Small intestine (tissue), 7 donors: ENCODE results near the gene AUTS2. TPM values are rescaled to one million over a fixed set of nuclear protein-coding genes. Genes with fewer than 3 reads are reported as not detected.
A peak's percentile ranks its signal among the peaks of the same experiment; 100 is the strongest.

Experiments used
- DNase-seq, 2 donors: peaks; one replicate each; pipeline versions ENCODE4 v3.0.0 to v3.0.0-alpha.2; 2013
- FAIRE-seq: peaks from 2 replicates; lab custom pipeline; 2012; peaks lifted over from hg19 to GRCh38; lab: Jason Lieb, UNC
- H3K27ac ChIP-seq, 3 donors: one replicate each; pipeline ENCODE4 v1.5.1; 2013; ENCODE audit warnings: low read length in 2 of 3, mild to moderate bottlenecking in 2 of 3, control low read depth in 1 of 3, inconsistent platforms in 1 of 3, low read depth in 1 of 3, moderate library complexity in 1 of 3
- H3K27me3 ChIP-seq, 3 donors: one replicate each; pipeline ENCODE4 v1.6.1; 2013; ENCODE audit warnings: low read length in 3 of 3, inconsistent platforms in 1 of 3; ENCODE audit not compliant: control insufficient read depth in 3 of 3, insufficient read depth in 3 of 3
- H3K36me3 ChIP-seq, 3 donors: one replicate each; pipeline ENCODE4 v1.6.1; 2013; ENCODE audit warnings: low read length in 3 of 3, inconsistent platforms in 1 of 3, low read depth in 1 of 3, mild to moderate bottlenecking in 1 of 3, moderate library complexity in 1 of 3; ENCODE audit not compliant: control insufficient read depth in 3 of 3, insufficient read depth in 2 of 3
- H3K4me1 ChIP-seq, 3 donors: one replicate each; pipeline ENCODE4 v1.6.1; 2013; ENCODE audit warnings: low read length in 2 of 3, inconsistent platforms in 1 of 3, low read depth in 1 of 3, mild to moderate bottlenecking in 1 of 3, moderate library complexity in 1 of 3; ENCODE audit not compliant: control insufficient read depth in 3 of 3, insufficient read depth in 2 of 3
- H3K4me3 ChIP-seq, 3 donors: one replicate each; pipeline ENCODE4 v1.5.1; 2013; ENCODE audit warnings: low read length in 3 of 3, control low read depth in 1 of 3, inconsistent platforms in 1 of 3, low read depth in 1 of 3, mild to moderate bottlenecking in 1 of 3, moderate library complexity in 1 of 3
- H3K9me3 ChIP-seq, 2 donors: one replicate each; pipeline ENCODE4 v1.6.1; 2013; ENCODE audit warnings: low read depth in 1 of 2, low read length in 1 of 2; ENCODE audit not compliant: control insufficient read depth in 2 of 2, insufficient read depth in 1 of 2
- WGBS, 3 donors: extraction: QIAGEN DNeasy Blood & Tissue Kit; methylation state at CpG; one replicate each; pipeline ENCODE4 v1.1.7; 2013; 5-methylcytosine and 5-hydroxymethylcytosine counted together
- polyA plus RNA-seq, 4 donors: library from polyadenylated mRNA; stranded (reverse) in 3 of 4; unstranded in 1 of 4; fragments of 200-250 nt in 3 of 4; fragments of 120-200 nt in 1 of 4; gene quantifications; one replicate each; pipeline versions ENCODE4 v1.2.1 to v1.2.3, GENCODE V29; 2013
- donor health status: healthy with polysubstance abuse.
- donor health status: control.
- donor health status: control.
- donor health status: Bipolar disorder and iron deficiency.
- donor health status: healthy.

AUTS2 gene
- polyA plus RNA-seq, 4 donors: 4.9 to 43.5 (median 13.6) TPM

DNA sequence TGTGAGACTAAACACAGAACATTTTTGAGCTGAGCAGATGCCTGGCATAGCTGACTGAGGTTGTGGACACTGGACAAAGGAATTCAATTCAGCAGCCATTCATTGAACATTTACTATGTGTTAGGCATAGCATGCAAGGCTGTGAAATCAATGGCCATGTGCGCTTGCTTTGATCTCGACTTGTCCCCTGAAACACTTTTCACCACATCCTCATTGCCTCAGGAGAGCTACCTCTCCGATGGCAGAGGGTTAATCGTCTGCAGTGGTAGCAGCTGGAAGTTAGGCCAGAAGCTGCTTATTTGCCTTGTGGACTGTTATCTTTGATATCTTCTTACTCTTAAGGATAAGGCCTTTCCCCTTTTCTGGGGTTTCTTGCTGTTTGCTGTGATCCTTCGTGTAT, 297.8 kb downstream of the AUTS2 start:
- WGBS, 3 donors: 81 to 90% (median 88%) methylated on average over 5 of the region's 5 CpGs
- no peak overlapping the region for H3K27ac ChIP-seq
- peaks cover 0 to 3% (median 2%) of the 10 kb centered on the region in 3 donors for H3K4me1 ChIP-seq
- no peaks in the 10 kb centered on the region for H3K9me3 ChIP-seq
- peaks cover 0 to 2% (median 0%) of the 10 kb centered on the region in 3 donors for H3K27me3 ChIP-seq
- DNase-seq (no peak), FAIRE-seq (no peak)
- H3K4me3 ChIP-seq: no peak overlapping the region
- H3K36me3 ChIP-seq: peaks cover 0 to 3% (median 0%) of the 10 kb centered on the region in 3 donors

DNA sequence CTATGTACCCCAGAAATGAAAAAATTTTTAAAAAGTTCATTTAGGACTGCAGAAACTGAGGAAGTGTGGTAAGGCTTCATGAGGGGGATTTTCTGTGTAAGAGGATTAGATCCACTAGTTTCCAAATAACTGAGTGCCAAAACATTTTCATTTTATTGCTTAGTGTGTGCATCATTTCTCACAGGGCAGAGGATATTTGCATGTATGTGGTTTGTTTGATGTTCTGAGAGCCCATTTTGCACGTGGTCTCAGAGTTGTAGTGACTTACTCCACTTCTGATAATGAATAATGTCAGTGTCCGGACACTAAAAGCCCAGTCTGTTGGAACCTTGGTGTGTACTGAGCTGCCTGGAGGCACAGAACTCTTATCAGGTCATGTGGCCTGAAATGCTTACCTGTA, 299.9 kb downstream of the AUTS2 start:
- no peak for FAIRE-seq
- H3K4me1 ChIP-seq: peaks cover 0 to 3% (median 2%) of the 10 kb centered on the region in 3 donors
- no peaks in the 10 kb centered on the region for H3K9me3 ChIP-seq
- H3K27ac ChIP-seq: no peak overlapping the region
- no peak overlapping the region for H3K4me3 ChIP-seq
- no peak for DNase-seq
- 46 to 53% (median 48%) methylated on average over 2 of the region's 2 CpGs for WGBS, 3 donors
- H3K27me3 ChIP-seq: peaks cover 0 to 2% (median 0%) of the 10 kb centered on the region in 3 donors
- H3K36me3 ChIP-seq: peaks cover 0 to 3% (median 0%) of the 10 kb centered on the region in 3 donors

DNA sequence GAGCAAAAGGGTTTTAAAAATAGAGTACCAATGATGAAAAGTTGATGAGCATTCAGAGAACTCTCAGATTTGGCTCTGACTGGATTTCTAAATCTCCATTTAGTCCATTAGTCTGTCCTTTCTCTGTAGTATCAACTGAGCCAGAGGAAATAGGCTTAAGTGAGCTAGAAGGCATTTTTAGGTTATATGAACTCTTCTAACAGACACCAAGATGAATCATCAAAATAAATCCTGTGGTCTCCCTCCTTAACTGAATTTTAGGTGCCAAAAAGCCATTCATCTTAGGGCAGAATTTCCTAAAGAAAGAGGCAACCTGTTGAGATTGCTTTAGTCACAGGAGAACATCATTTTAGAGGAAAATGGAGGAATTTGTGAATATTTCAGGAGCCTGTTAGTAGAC, 305.1 kb downstream of the AUTS2 start:
- no peak overlapping the region for H3K4me3 ChIP-seq
- peaks cover 0 to 3% (median 0%) of the 10 kb centered on the region in 3 donors for H3K36me3 ChIP-seq
- no peak for DNase-seq
- H3K27ac ChIP-seq: no peak overlapping the region
- H3K9me3 ChIP-seq: no peaks in the 10 kb centered on the region
- peaks cover 4 to 13% (median 5%) of the 10 kb centered on the region in 3 donors for H3K4me1 ChIP-seq
- no peak for FAIRE-seq
- no peaks in the 10 kb centered on the region for H3K27me3 ChIP-seq

DNA sequence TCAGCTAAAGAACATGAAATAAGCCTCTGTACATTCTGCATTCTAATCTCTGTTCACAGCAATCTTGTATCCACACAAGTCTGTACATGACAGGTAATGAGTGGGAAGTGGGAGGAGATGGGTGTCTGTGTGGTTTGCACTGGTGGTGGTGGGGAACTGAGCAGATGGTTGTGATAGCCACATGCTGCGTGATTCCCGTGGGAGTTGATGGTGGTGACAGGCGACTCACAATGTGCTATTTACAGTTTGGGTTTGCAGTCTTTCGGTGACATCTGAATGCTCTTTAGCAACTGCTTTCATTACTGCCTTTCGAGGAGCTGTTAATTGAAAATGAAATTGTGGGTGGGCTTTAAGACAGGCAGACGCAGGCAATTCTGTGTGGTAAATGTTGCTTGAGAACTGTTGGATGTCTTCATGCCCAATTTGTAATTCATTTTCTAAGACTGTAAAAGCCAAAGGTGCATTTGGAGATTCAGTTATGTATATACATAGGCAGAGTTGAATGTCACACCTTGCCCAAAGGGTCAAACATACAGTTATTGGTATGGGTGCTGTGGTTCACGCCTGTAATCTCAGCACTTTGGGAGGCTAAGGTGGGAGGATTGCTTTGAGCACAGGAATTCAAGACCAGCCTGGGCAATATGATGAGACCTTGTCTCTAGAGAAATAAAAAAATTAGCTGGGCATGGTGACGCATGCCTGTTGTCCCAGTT, 308.2 kb downstream of the AUTS2 start:
- DNase-seq: no peak
- no peak for FAIRE-seq
- H3K27me3 ChIP-seq: no peaks in the 10 kb centered on the region
- 75 to 91% (median 77%) methylated on average over 8 of the region's 8 CpGs for WGBS, 3 donors
- H3K27ac ChIP-seq: no peak overlapping the region
- H3K9me3 ChIP-seq: peaks cover 0 to 6% of the 10 kb centered on the region in 2 donors
- H3K4me3 ChIP-seq: no peak overlapping the region
- peaks cover 3 to 15% (median 5%) of the 10 kb centered on the region in 3 donors for H3K4me1 ChIP-seq
- H3K36me3 ChIP-seq: peaks cover 0 to 4% (median 0%) of the 10 kb centered on the region in 3 donors

DNA sequence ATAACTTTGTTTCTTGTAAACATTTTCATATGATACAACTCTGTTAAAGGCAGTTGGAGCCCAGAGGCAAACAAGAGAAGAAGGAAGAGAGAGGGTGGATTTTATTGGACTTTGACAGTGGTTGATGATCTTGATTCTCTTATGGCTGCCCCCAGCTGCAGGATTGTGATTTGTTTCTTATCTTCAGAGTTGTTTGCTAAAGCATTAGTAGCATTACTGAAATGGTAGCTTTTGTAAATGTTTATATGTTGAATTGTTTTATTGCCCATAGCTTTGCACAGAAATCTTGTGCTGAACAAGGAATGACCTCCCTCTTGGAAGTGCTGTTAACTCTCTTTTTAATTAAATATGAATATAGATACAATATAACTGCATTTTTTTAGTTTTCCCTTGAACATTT, 309.4 kb downstream of the AUTS2 start:
- FAIRE-seq (no peak), DNase-seq (peak; percentile 77 to 80)
- Histone ChIP-seq H3K4me3 (no peak overlapping the region), H3K27me3 (no peaks in the 10 kb centered on the region), H3K36me3 (peaks cover 0 to 9% (median 0%) of the 10 kb centered on the region in 3 donors), H3K9me3 (peaks cover 3 to 14% of the 10 kb centered on the region in 2 donors), H3K4me1 (peaks cover 3 to 15% (median 5%) of the 10 kb centered on the region in 3 donors), H3K27ac (peak overlapping the region in 1 of 3 donors; percentile 45)

DNA sequence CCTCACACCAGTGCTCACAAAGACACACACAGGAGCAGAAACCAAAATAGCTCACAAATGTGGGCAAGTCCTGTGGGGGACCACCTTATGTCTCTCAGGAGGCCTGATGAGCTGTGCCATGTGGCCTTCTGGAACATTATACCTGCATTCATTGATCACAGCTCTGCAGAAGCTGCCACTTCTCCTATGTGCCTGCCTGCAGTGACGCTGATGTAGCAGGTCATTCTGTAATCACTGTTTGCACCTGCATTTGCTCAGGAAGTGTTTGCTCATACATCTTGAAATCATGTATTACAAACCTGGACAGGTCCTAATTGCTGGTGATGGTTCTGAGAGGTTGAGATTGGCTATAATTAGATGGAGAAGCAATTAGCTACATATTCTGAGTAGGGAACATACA, 310.2 kb downstream of the AUTS2 start:
- H3K9me3 ChIP-seq: peaks cover 3 to 14% of the 10 kb centered on the region in 2 donors
- WGBS, 3 donors: 13 to 61% (median 50%) methylated on average over 1 of the region's 1 CpG
- no peak overlapping the region for H3K4me3 ChIP-seq
- DNase-seq: peak; percentile 28 to 30
- peaks cover 3 to 15% (median 5%) of the 10 kb centered on the region in 3 donors for H3K4me1 ChIP-seq
- peak overlapping the region in 2 of 3 donors; percentile 45 to 51 for H3K27ac ChIP-seq
- FAIRE-seq: no peak
- peaks cover 0 to 9% (median 0%) of the 10 kb centered on the region in 3 donors for H3K36me3 ChIP-seq
- no peaks in the 10 kb centered on the region for H3K27me3 ChIP-seq

DNA sequence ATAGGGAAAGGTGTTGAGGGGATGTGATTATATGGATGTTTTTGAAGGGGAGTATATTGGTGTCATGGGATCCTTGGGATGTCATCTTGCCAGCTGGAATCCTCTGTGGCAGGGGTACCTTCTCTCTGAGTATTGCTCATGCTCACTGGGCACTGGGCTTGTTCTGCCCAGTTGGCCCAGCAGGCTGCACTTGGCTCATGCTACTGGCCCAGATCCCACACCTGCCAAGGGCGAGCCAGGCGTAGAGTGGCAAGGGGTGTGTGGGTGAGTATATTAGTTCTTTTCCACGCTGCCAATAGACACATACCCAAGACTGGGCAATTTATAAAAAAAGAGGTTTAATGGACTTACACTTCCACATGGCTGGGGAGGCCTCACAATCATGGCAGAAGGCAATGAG, 311.9 kb downstream of the AUTS2 start:
- peaks cover 3 to 15% (median 5%) of the 10 kb centered on the region in 3 donors for H3K4me1 ChIP-seq

DNA sequence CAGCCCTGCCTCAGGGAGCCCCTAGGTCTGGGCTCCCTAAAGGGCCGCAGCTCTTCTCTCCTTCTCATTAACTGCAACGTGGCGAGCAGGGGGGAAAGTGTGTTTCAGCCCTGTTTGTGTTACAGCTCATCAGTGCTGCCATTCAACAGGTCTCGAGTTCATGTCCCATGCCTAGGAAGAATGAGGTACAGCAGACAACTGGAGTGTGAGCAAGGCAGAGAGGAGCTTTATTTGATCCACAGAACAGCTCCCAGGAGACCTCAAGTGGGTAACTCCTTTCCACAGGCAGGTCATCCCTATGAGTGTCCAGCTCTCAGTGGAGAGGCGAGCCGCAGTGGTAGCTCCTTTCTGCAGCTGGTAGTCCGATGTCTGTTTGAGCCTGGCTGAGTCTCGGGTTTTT, 313.1 kb downstream of the AUTS2 start:
- 96 to 98% (median 96%) methylated on average over 8 of the region's 8 CpGs for WGBS, 3 donors
- H3K9me3 ChIP-seq: peaks cover 3 to 14% of the 10 kb centered on the region in 2 donors
- no peaks in the 10 kb centered on the region for H3K27me3 ChIP-seq
- FAIRE-seq (no peak), DNase-seq (no peak)
- no peak overlapping the region for H3K4me3 ChIP-seq
- H3K4me1 ChIP-seq: peaks cover under 1 to 15% (median 5%) of the 10 kb centered on the region in 3 donors
- H3K27ac ChIP-seq: no peak overlapping the region
- H3K36me3 ChIP-seq: peaks cover 0 to 9% (median 0%) of the 10 kb centered on the region in 3 donors

More for the DNA sequence above, 311.9 kb downstream of the AUTS2 start:
- no peak for DNase-seq
- Histone ChIP-seq H3K36me3 (peaks cover 0 to 9% (median 0%) of the 10 kb centered on the region in 3 donors), H3K9me3 (peaks cover 3 to 14% of the 10 kb centered on the region in 2 donors), H3K27ac (no peak overlapping the region), H3K4me3 (no peak overlapping the region), H3K27me3 (no peaks in the 10 kb centered on the region)
- WGBS, 3 donors: 39 to 84% (median 78%) methylated on average over 3 of the region's 3 CpGs
- FAIRE-seq: no peak
